ENCODE results near the gene NCSTN. TPM values are rescaled to one million over a fixed set of nuclear protein-coding genes. Genes with fewer than 3 reads are reported as not detected.

NCSTN gene
- polyA plus RNA-seq, 1 donor from 2014 or later = 21.0 TPM

- Histone ChIP-seq H3K9me2 (ENCODE audit: insufficient read depth, low read length) (no peaks in the 10 kb centered on the region), H3K36me3 (ENCODE audit: insufficient read depth, low read length) (no peaks in the 10 kb centered on the region), H3K27ac (ENCODE audit: low read length) (no peak within 1 kb of the TSS), H3K9ac (ENCODE audit: low read length) (no peak within 1 kb of the TSS), H3K9me3 (ENCODE audit: low read length) (no peaks in the 10 kb centered on the region), H3K4me2 (ENCODE audit: low read length) (no peak within 1 kb of the TSS), H3K4me3 (ENCODE audit: low read length) (no peak within 1 kb of the TSS), H3F3A (ENCODE audit: insufficient read depth, low read length, poor library complexity, severe bottlenecking) (no peaks in the 10 kb centered on the region), H3K27me3 (ENCODE audit: insufficient read depth, low read depth, low read length) (no peaks in the 10 kb centered on the region), H2AFZ (ENCODE audit: low read depth, low read length) (no peak within 1 kb of the TSS), H3K79me2 (replicated peaks; ENCODE audit: insufficient read depth, low read length) (no peaks in the 10 kb centered on the region), H4K20me1 (ENCODE audit: insufficient read depth) (no peaks in the 10 kb centered on the region)
- no peak for TF ChIP-seq EZH2 (IDR thresholded peaks at IDR 0.05; ENCODE audit: borderline replicate concordance, insufficient read depth, low read length, poor library complexity, severe bottlenecking)
- TF ChIP-seq CTCF (IDR thresholded peaks at IDR 0.05; ENCODE audit: poor library complexity, severe bottlenecking) = no peak
- TF ChIP-seq POLR2AphosphoS5 (IDR thresholded peaks at IDR 0.05) = no peak
- TF ChIP-seq, protein P1, sequence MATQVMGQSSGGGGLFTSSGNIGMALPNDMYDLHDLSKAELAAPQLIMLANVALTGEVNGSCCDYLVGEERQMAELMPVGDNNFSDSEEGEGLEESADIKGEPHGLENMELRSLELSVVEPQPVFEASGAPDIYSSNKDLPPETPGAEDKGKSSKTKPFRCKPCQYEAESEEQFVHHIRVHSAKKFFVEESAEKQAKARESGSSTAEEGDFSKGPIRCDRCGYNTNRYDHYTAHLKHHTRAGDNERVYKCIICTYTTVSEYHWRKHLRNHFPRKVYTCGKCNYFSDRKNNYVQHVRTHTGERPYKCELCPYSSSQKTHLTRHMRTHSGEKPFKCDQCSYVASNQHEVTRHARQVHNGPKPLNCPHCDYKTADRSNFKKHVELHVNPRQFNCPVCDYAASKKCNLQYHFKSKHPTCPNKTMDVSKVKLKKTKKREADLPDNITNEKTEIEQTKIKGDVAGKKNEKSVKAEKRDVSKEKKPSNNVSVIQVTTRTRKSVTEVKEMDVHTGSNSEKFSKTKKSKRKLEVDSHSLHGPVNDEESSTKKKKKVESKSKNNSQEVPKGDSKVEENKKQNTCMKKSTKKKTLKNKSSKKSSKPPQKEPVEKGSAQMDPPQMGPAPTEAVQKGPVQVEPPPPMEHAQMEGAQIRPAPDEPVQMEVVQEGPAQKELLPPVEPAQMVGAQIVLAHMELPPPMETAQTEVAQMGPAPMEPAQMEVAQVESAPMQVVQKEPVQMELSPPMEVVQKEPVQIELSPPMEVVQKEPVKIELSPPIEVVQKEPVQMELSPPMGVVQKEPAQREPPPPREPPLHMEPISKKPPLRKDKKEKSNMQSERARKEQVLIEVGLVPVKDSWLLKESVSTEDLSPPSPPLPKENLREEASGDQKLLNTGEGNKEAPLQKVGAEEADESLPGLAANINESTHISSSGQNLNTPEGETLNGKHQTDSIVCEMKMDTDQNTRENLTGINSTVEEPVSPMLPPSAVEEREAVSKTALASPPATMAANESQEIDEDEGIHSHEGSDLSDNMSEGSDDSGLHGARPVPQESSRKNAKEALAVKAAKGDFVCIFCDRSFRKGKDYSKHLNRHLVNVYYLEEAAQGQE (IDR thresholded peaks at IDR 0.05; ENCODE audit: borderline replicate concordance) = no peak
- no peak for TF ChIP-seq RAD21 (conservative IDR thresholded peaks at IDR 0.05)
- TF ChIP-seq TAF1 (IDR thresholded peaks at IDR 0.05; ENCODE audit: low read depth) = no peak
- TF ChIP-seq MXI1 (conservative IDR thresholded peaks at IDR 0.05; ENCODE audit: poor library complexity, severe bottlenecking) = no peak
- no peak for TF ChIP-seq EP300 (conservative IDR thresholded peaks at IDR 0.05; ENCODE audit: poor library complexity, severe bottlenecking)
These were observed 23.7 kb downstream of the NCSTN start, which contains the start of gene NHLH1 for GRCh38 chr1:160366731-160367515. NHLH1 (plus strand) TSS chr1:160367071; CDS start chr1:160370732, 3,661 bp downstream.

- no peak overlapping the region for H3K27ac ChIP-seq (ENCODE audit: low read length)
- H3K27me3 ChIP-seq (ENCODE audit: insufficient read depth, low read depth, low read length) = no peaks in the 10 kb centered on the region
- no peaks in the 10 kb centered on the region for H4K20me1 ChIP-seq (ENCODE audit: insufficient read depth)
- H3K9ac ChIP-seq (ENCODE audit: low read length) = no peak overlapping the region
- H3K4me2 ChIP-seq (ENCODE audit: low read length) = no peak overlapping the region
- no peaks in the 10 kb centered on the region for H3K9me2 ChIP-seq (ENCODE audit: insufficient read depth, low read length)
- H3K4me3 ChIP-seq (ENCODE audit: low read length) = no peak overlapping the region
- no peak overlapping the region for H2AFZ ChIP-seq (ENCODE audit: low read depth, low read length)
- H3F3A ChIP-seq (ENCODE audit: insufficient read depth, low read length, poor library complexity, severe bottlenecking) = no peaks in the 10 kb centered on the region
- no peaks in the 10 kb centered on the region for H3K9me3 ChIP-seq (ENCODE audit: low read length)
- TF ChIP-seq POLR2AphosphoS5 (IDR thresholded peaks at IDR 0.05) = no peak
- no peak for TF ChIP-seq SMC3 (conservative IDR thresholded peaks at IDR 0.05; ENCODE audit: poor library complexity)
- TF ChIP-seq EZH2 (IDR thresholded peaks at IDR 0.05; ENCODE audit: borderline replicate concordance, insufficient read depth, low read length, poor library complexity, severe bottlenecking) = no peak
- TF ChIP-seq RAD21 (conservative IDR thresholded peaks at IDR 0.05) = no peak
- no peak for TF ChIP-seq EP300 (conservative IDR thresholded peaks at IDR 0.05; ENCODE audit: poor library complexity, severe bottlenecking)
- no peak for TF ChIP-seq TAF1 (IDR thresholded peaks at IDR 0.05; ENCODE audit: low read depth)
- TF ChIP-seq MXI1 (conservative IDR thresholded peaks at IDR 0.05; ENCODE audit: poor library complexity, severe bottlenecking) = no peak
- TF ChIP-seq CTCF (IDR thresholded peaks at IDR 0.05; ENCODE audit: poor library complexity, severe bottlenecking) = no peak
- TF ChIP-seq, protein P1 (IDR thresholded peaks at IDR 0.05; ENCODE audit: borderline replicate concordance) = no peak
- H3K79me2 ChIP-seq (replicated peaks; ENCODE audit: insufficient read depth, low read length) = no peaks in the 10 kb centered on the region
- no peaks in the 10 kb centered on the region for H3K36me3 ChIP-seq (ENCODE audit: insufficient read depth, low read length)
These were observed 24.3 kb downstream of the NCSTN start for GRCh38 chr1:160367516-160367900.
